ENCODE measurements around the gene SLC66A1.

DNA sequence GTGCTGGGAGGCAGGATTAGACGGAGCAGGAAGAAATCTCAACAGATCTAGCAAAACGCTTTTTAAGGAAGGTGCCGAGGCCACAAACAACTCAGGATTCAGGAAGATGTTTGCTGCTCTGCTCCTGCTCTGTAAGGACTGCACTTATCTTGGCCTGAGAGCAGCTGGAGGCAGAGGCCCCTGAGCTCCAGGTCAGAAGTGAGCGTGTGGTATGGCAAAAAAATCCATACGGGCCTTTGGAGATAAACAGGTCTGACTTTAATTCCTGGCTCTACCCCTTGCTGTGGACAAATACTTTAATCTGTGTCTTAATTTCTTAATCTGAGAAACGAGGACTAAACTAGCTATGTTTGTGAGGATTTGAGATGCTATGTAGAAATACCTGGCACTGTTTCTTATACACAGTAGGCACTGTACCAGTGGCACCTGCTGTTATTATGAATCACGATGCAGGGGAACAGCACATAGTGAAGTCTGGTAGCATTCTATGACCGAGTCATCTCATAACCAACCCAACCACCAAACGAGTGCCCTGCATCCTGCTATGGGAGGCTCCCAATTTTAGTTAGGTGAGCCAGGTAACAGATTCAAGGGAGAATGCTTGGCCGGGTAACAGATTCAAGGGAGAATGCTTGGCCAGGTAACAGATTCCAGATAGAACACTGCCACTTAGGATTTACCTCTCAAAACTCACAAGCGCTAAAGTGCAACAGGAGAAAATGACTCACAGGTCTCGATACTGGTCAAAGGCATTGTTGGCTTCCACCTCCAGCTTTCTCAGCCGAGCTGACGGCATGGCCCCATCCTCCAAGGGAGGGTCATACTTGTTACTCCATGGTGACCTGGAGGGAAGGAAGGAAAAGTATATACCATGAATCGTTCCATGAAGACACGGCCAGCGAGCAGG, 65.9 kb downstream of the SLC66A1 start:
- TF ChIP-seq, protein P1, sequence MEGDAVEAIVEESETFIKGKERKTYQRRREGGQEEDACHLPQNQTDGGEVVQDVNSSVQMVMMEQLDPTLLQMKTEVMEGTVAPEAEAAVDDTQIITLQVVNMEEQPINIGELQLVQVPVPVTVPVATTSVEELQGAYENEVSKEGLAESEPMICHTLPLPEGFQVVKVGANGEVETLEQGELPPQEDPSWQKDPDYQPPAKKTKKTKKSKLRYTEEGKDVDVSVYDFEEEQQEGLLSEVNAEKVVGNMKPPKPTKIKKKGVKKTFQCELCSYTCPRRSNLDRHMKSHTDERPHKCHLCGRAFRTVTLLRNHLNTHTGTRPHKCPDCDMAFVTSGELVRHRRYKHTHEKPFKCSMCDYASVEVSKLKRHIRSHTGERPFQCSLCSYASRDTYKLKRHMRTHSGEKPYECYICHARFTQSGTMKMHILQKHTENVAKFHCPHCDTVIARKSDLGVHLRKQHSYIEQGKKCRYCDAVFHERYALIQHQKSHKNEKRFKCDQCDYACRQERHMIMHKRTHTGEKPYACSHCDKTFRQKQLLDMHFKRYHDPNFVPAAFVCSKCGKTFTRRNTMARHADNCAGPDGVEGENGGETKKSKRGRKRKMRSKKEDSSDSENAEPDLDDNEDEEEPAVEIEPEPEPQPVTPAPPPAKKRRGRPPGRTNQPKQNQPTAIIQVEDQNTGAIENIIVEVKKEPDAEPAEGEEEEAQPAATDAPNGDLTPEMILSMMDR (IDR thresholded peaks at IDR 0.05; ENCODE audit: borderline replicate concordance, extremely low read depth, low read length, poor library complexity, severe bottlenecking): no peak
- TF ChIP-seq EZH2 (IDR thresholded peaks at IDR 0.05; ENCODE audit: borderline replicate concordance, low read depth, low read length, severe bottlenecking): no peak

All from DND-41 (cell line).